H1 (cell line): Measurements from ENCODE around the gene DRP2. TPM values are rescaled to one million over a fixed set of nuclear protein-coding genes. Genes with fewer than 3 reads are reported as not detected.
"Not testable (repeated sequence)": the region's sequence is repeated elsewhere in the genome, so short reads cannot be mapped to it uniquely, and the experiment has no call there.

Source experiments
- CTCF ChIA-PET: fragments of 300-600 bp; sonication (Branson Sonifier 250); formaldehyde crosslinking; loops from one replicate; lab custom pipeline; 2021; ENCODE audit not compliant: partially characterized antibody; lab: Charles Lee
- POLR2A ChIA-PET: fragments of 300-600 bp; sonication (Branson Sonifier 250); formaldehyde crosslinking; loops from one replicate; lab custom pipeline; 2021; ENCODE audit warnings: inconsistent platforms; ENCODE audit not compliant: partially characterized antibody; lab: Charles Lee
- DNase-seq, 2 experiments: peaks; one replicate each; pipeline versions ENCODE4 v3.0.0 to v3.0.0-alpha.2; 2010 to 2022; ENCODE audit warnings: low spot score in 2 of 2, low read depth in 1 of 2, mixed read lengths in 1 of 2
- FAIRE-seq: peaks from 2 replicates; lab custom pipeline; 2011; peaks lifted over from hg19 to GRCh38; lab: Jason Lieb, UNC
- H2AFZ ChIP-seq: 2 replicates; pipeline ENCODE4 v1.8.1; 2012; ENCODE audit warnings: low read length, inconsistent platforms
- H2AK5ac ChIP-seq: 2 replicates; pipeline ENCODE4 v1.6.1; 2013; ENCODE audit warnings: low read depth, low read length
- H2BK120ac ChIP-seq: replicated peaks from 2 replicates; pipeline ENCODE3; 2013; ENCODE audit warnings: low read depth, low read length, inconsistent platforms
- H2BK12ac ChIP-seq: 2 replicates; pipeline ENCODE4 v1.6.1; 2013; ENCODE audit warnings: low read depth, low read length
- H2BK15ac ChIP-seq: 2 replicates; pipeline ENCODE4 v1.6.1; 2013; ENCODE audit warnings: low read length
- H2BK20ac ChIP-seq: 2 replicates; pipeline ENCODE4 v1.6.1; 2013; ENCODE audit warnings: low read length
- H2BK5ac ChIP-seq: 2 replicates; pipeline ENCODE4 v1.6.1; 2013; ENCODE audit warnings: low read depth, low read length
- H3K14ac ChIP-seq: 2 replicates; pipeline ENCODE4 v1.6.1; 2013; ENCODE audit warnings: inconsistent platforms; ENCODE audit not compliant: insufficient read length
- H3K18ac ChIP-seq: 2 replicates; pipeline ENCODE4 v1.6.1; 2013; ENCODE audit warnings: low read length; ENCODE audit errors: extremely low read depth
- H3K23ac ChIP-seq: 2 replicates; pipeline ENCODE4 v1.6.1; 2013; ENCODE audit warnings: inconsistent platforms; ENCODE audit not compliant: insufficient read length
- H3K23me2 ChIP-seq: 2 replicates; pipeline ENCODE4 v1.6.1; 2013; ENCODE audit warnings: low read depth, low read length
- H3K27ac ChIP-seq: 2 replicates; pipeline ENCODE4 v1.6.1; 2011; ENCODE audit warnings: low read depth, low read length, inconsistent platforms
- H3K27me3 ChIP-seq, 4 experiments: replicated peaks in 1 of 4; 1 replicate in 1 of 4; 2 replicates in 3 of 4; pipeline versions ENCODE4 v1.6.1 to v1.8.1; 2011 to 2013; ENCODE audit warnings: low read length in 3 of 4, mild to moderate bottlenecking in 3 of 4, inconsistent platforms in 2 of 4, mixed read lengths in 2 of 4, moderate library complexity in 1 of 4; ENCODE audit not compliant: control insufficient read depth in 3 of 4, insufficient read depth in 3 of 4; ENCODE audit errors: extremely low read depth in 1 of 4
- H3K36me3 ChIP-seq, 4 experiments: 2 replicates each; pipeline versions ENCODE4 v1.6.1 to v1.8.1; 2011 to 2013; ENCODE audit warnings: mild to moderate bottlenecking in 4 of 4, low read length in 3 of 4, moderate library complexity in 2 of 4, control low read depth in 1 of 4, inconsistent platforms in 1 of 4; ENCODE audit not compliant: insufficient read depth in 4 of 4, control insufficient read depth in 2 of 4
- H3K4ac ChIP-seq: replicated peaks from 2 replicates; pipeline ENCODE3; 2013; ENCODE audit warnings: low read length, low read depth, mixed read lengths, inconsistent platforms; ENCODE audit not compliant: insufficient read length
- H3K4me1 ChIP-seq, 4 experiments: replicated peaks in 1 of 4; 1 replicate in 1 of 4; 2 replicates in 3 of 4; pipeline versions ENCODE4 v1.6.1 to v1.8.1; 2011 to 2013; ENCODE audit warnings: low read length in 3 of 4, inconsistent platforms in 2 of 4, mixed read lengths in 1 of 4; ENCODE audit not compliant: insufficient read depth in 4 of 4, control insufficient read depth in 3 of 4
- H3K4me2 ChIP-seq, 2 experiments: 2 replicates each; pipeline versions ENCODE4 v1.6.1 to v1.8.1; 2011 to 2013; ENCODE audit warnings: low read depth in 2 of 2, low read length in 2 of 2, control low read depth in 1 of 2, inconsistent platforms in 1 of 2, mild to moderate bottlenecking in 1 of 2; ENCODE audit not compliant: insufficient read depth in 1 of 2
- H3K4me3 ChIP-seq, 4 experiments: fragments of 200-600, 300-600 bp in 1 of 4; sonication (generic), shearing (Covaris generic), sonication (Bioruptor Twin) in 1 of 4; 2 replicates each; pipeline versions ENCODE4 v1.5.1 to v1.8.1; 2011 to 2016; ENCODE audit warnings: low read length in 4 of 4, low read depth in 3 of 4, control low read depth in 2 of 4, inconsistent platforms in 2 of 4, mild to moderate bottlenecking in 2 of 4, mixed read lengths in 1 of 4, moderate library complexity in 1 of 4; ENCODE audit not compliant: insufficient read depth in 2 of 4; ENCODE audit errors: extremely low read depth in 1 of 4
- H3K56ac ChIP-seq: replicated peaks from 2 replicates; pipeline ENCODE3; 2013; ENCODE audit warnings: low read depth, mild to moderate bottlenecking, mixed read lengths, low read length, inconsistent platforms; ENCODE audit not compliant: insufficient read length
- H3K79me1 ChIP-seq: 2 replicates; pipeline ENCODE4 v1.6.1; 2013; ENCODE audit warnings: low read depth, low read length, control low read depth
- H3K79me2 ChIP-seq, 2 experiments: 2 replicates each; pipeline versions ENCODE4 v1.6.1 to v1.8.1; 2012 to 2013; ENCODE audit warnings: low read length in 2 of 2, mild to moderate bottlenecking in 2 of 2, inconsistent platforms in 1 of 2; ENCODE audit not compliant: insufficient read depth in 2 of 2, control insufficient read depth in 1 of 2
- H3K9ac ChIP-seq, 4 experiments: replicated peaks in 1 of 4; 1 replicate in 1 of 4; 2 replicates in 3 of 4; pipeline versions ENCODE4 v1.6.1 to v1.8.1; 2011 to 2013; ENCODE audit warnings: low read depth in 3 of 4, low read length in 3 of 4, control low read depth in 2 of 4, mild to moderate bottlenecking in 2 of 4, moderate library complexity in 2 of 4, inconsistent platforms in 1 of 4; ENCODE audit errors: extremely low read depth in 1 of 4
- H3K9me3 ChIP-seq, 2 experiments: 2 replicates each; pipeline versions ENCODE4 v1.6.1 to v1.8.1; 2012 to 2013; ENCODE audit warnings: mild to moderate bottlenecking in 2 of 2, moderate library complexity in 2 of 2, control low read depth in 1 of 2, inconsistent platforms in 1 of 2, low read depth in 1 of 2, low read length in 1 of 2, mixed read lengths in 1 of 2; ENCODE audit not compliant: insufficient read depth in 2 of 2
- H4K20me1 ChIP-seq, 2 experiments: replicated peaks in 1 of 2; 2 replicates each; pipeline versions ENCODE3 to v1.8.1; 2011 to 2013; ENCODE audit warnings: inconsistent platforms in 2 of 2, low read length in 2 of 2, mild to moderate bottlenecking in 1 of 2; ENCODE audit not compliant: insufficient read depth in 2 of 2, control insufficient read depth in 1 of 2
- H4K5ac ChIP-seq: 2 replicates; pipeline ENCODE4 v1.6.1; 2013; ENCODE audit warnings: low read length, low read depth, mixed read lengths, inconsistent platforms; ENCODE audit not compliant: insufficient read length
- H4K8ac ChIP-seq: 2 replicates; pipeline ENCODE4 v1.8.0; 2013; ENCODE audit warnings: mild to moderate bottlenecking, moderate library complexity, low read length, inconsistent platforms; ENCODE audit not compliant: insufficient read depth; ENCODE audit errors: extremely low read depth
- H4K91ac ChIP-seq: replicated peaks from 2 replicates; pipeline ENCODE3; 2013; ENCODE audit warnings: low read length, mixed read lengths, inconsistent platforms; ENCODE audit not compliant: insufficient read length
- WGBS, 2 experiments: shearing (Covaris generic) in 1 of 2; methylation state at CpG; one replicate each; pipeline versions ENCODE4 v1.1.6 to v1.1.7; 2013 to 2015; ENCODE audit warnings: low lambda C conversion rate in 2 of 2, mixed read lengths in 2 of 2, inconsistent platforms in 1 of 2, low coverage in 1 of 2, missing lambda C conversion rate in 1 of 2; ENCODE audit not compliant: insufficient replicate concordance in 2 of 2, insufficient coverage in 1 of 2, insufficient read length in 1 of 2; ENCODE audit errors: extremely low coverage in 1 of 2, missing lambda C conversion rate in 1 of 2; 5-methylcytosine and 5-hydroxymethylcytosine counted together
- polyA plus RNA-seq, 7 experiments: library from polyadenylated mRNA; depleted of rRNA in 3 of 7; stranded (reverse) in 5 of 7; unstranded in 2 of 7; fragments of >200 nt in 5 of 7; fragments of 200-250 nt in 2 of 7; gene quantifications; 1 replicate in 5 of 7; 2 replicates in 1 of 7; 4 replicates in 1 of 7; pipeline versions ENCODE4 v1.2.1 to v1.2.3, GENCODE V29; 2011 to 2013; ENCODE audit warnings: missing spikeins in 2 of 7, mixed read lengths in 2 of 7
- total RNA-seq: library from RNA; stranded (reverse); fragmentation: NEBNext Ultra II Directional; extraction: Animal tissue kit (Norgen Biotek cat#: 25700); gene quantifications from 2 replicates; pipeline ENCODE4 v1.2.1, GENCODE V29; 2021

The DRP2 gene
- total and polyA plus RNA-seq, 2 of the 8 experiments (the other 6 are each of a cell fraction or from before 2014, with no cell fraction given) = 0.18 to 0.20 TPM

DNA sequence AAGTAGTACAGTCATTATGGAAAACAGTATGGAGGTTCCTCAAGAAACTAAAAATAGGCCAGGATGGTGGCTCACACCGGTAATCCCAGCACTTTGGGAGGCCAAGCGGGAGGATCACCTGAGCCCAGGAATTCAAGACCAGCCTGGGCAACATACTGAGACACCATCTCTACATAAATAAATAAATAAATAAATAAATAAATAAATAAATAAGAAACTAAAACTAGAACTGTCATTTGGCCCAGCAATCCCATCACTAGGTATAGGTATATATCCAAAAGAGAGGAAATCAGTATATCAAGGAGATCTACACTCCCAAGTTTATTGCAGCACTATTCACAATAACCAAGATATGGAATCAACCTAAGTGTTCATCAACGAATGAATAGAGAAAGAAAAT lies 76.0 kb downstream of the DRP2 start:
- H2BK120ac ChIP-seq, H4K5ac ChIP-seq, POLR2A ChIA-PET, H3K4ac ChIP-seq, H2BK20ac ChIP-seq, FAIRE-seq, H2BK15ac ChIP-seq, H4K91ac ChIP-seq, H4K20me1 ChIP-seq, CTCF ChIA-PET, H2AK5ac ChIP-seq, H3K27ac ChIP-seq, H3K4me3 ChIP-seq, H2BK12ac ChIP-seq, H3K23ac ChIP-seq, H3K9ac ChIP-seq, H4K8ac ChIP-seq, DNase-seq, H3K18ac ChIP-seq, H3K23me2 ChIP-seq, H3K79me2 ChIP-seq, H3K4me2 ChIP-seq, H3K27me3 ChIP-seq, H3K4me1 ChIP-seq, H3K79me1 ChIP-seq, H2BK5ac ChIP-seq, H3K56ac ChIP-seq, H2AFZ ChIP-seq, H3K14ac ChIP-seq, H3K9me3 ChIP-seq, H3K36me3 ChIP-seq: not testable (repeated sequence)
- WGBS, 2 experiments = 73% methylated on average over 2 of the region's 3 CpGs; no CpG with 5 or more reads in 1 of the 2 experiments
